ENCODE measurements around the gene STT3B.

DNA sequence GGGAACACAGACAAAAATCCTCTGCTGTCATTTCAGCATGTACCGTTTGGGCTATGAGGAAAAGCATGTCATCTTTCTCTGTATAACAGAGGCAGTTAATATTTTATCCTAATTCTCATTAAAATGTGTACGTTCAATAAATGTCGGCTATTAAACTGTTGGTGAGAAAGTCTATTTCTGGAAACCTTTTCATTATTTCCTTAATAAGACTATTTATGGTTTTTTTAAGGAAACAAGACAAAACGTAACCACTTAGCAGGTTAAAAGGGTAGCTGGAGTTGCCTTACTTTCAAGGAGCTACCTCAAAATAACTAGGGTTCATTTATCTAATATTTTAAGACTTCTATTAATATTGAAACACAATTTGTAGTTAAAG, 1.8 kb upstream of the STT3B start:
- TF ChIP-seq POLR2A (IDR thresholded peaks at IDR 0.05) (no peak), EP300 (IDR thresholded peaks at IDR 0.05) (no peak)
- TF ChIP-seq, protein P1, sequence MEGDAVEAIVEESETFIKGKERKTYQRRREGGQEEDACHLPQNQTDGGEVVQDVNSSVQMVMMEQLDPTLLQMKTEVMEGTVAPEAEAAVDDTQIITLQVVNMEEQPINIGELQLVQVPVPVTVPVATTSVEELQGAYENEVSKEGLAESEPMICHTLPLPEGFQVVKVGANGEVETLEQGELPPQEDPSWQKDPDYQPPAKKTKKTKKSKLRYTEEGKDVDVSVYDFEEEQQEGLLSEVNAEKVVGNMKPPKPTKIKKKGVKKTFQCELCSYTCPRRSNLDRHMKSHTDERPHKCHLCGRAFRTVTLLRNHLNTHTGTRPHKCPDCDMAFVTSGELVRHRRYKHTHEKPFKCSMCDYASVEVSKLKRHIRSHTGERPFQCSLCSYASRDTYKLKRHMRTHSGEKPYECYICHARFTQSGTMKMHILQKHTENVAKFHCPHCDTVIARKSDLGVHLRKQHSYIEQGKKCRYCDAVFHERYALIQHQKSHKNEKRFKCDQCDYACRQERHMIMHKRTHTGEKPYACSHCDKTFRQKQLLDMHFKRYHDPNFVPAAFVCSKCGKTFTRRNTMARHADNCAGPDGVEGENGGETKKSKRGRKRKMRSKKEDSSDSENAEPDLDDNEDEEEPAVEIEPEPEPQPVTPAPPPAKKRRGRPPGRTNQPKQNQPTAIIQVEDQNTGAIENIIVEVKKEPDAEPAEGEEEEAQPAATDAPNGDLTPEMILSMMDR (IDR thresholded peaks at IDR 0.05), result no peak
